IPS-18a (cell line): ENCODE results near the gene ZNF606.

Experiments
- H3K27ac ChIP-seq: one replicate; pipeline ENCODE4 v1.5.1; 2013; ENCODE audit warnings: low read length
- H3K27me3 ChIP-seq: one replicate; pipeline ENCODE4 v1.6.1; 2013; ENCODE audit warnings: mild to moderate bottlenecking, low read length; ENCODE audit not compliant: control insufficient read depth, insufficient read depth
- H3K36me3 ChIP-seq: one replicate; pipeline ENCODE4 v1.6.1; 2013; ENCODE audit warnings: low read depth, low read length; ENCODE audit not compliant: control insufficient read depth
- H3K4me1 ChIP-seq: one replicate; pipeline ENCODE4 v1.6.1; 2013; ENCODE audit warnings: low read depth, low read length; ENCODE audit not compliant: control insufficient read depth
- H3K4me3 ChIP-seq: one replicate; pipeline ENCODE4 v1.5.1; 2013; ENCODE audit warnings: low read length
- H3K9ac ChIP-seq: one replicate; pipeline ENCODE4 v1.6.1; 2013; ENCODE audit warnings: mild to moderate bottlenecking, low read length, moderate library complexity
- H3K9me3 ChIP-seq: one replicate; pipeline ENCODE4 v1.6.1; 2013; ENCODE audit warnings: low read depth, low read length; ENCODE audit not compliant: control insufficient read depth

Gene ZNF606

DNA sequence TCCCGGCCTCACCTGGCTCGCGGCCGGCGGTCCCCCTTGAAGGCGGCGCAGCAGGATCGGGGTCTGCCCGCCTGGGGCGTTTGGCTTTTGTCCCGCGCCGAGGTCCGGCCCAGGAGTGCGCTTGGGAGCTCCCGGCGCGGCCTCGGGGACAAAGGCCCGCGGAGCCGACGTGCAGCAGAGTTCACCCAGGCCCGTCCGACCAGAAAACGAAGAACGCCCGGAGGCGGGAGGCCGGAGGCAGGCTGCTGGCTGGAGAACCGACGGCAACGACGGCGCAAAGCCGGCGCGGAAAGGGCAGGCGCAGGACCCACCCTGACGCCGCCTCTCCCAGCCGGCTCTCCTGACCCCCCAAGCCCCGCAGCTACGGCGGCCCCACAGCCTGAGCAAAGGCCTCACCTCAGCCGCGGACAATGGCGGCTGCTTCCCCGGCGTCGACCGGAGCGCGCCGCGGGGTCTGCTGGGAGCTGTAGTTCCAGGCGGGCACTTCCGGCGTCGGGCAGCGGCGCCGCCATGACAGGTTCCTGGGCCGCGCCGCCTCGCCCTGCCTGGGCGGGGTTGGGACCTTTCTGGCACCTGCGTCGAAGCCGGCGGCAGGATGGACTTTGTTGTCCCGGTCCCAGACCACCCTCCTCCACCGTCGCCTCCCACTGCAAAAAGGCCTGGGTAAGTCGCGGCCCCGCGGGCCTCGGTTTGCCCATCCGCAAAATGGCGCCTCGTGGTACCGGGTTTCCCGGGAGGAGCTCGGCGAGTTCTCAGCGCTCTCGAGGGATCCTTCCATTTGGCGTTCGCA is at the start of gene ZNF606:
Gene ZNF606 (minus strand): TSS at position 437 of the 790 bp plus-strand sequence. CDS start 1,501 bp downstream, outside the sequence.
- peaks cover 8% of the 10 kb centered on the region for H3K4me1 ChIP-seq
- H3K9me3 ChIP-seq = peaks cover 3% of the 10 kb centered on the region
- peaks cover 51% of the 10 kb centered on the region for H3K36me3 ChIP-seq
- H3K27ac ChIP-seq = peak within 1 kb of the TSS; percentile 77
- no peaks in the 10 kb centered on the region for H3K27me3 ChIP-seq
- peak within 1 kb of the TSS; percentile 81 for H3K4me3 ChIP-seq
- H3K9ac ChIP-seq = peak within 1 kb of the TSS; percentile 84

GRCh38 chr19:58052256-58052655 is 49.6 kb upstream of the ZNF606 start:
- H3K4me3 ChIP-seq = no peak overlapping the region
- peaks cover 15% of the 10 kb centered on the region for H3K9me3 ChIP-seq
- no peak overlapping the region for H3K9ac ChIP-seq
- no peak overlapping the region for H3K27ac ChIP-seq
- H3K4me1 ChIP-seq = peaks cover 4% of the 10 kb centered on the region
- H3K27me3 ChIP-seq = no peaks in the 10 kb centered on the region
- no peaks in the 10 kb centered on the region for H3K36me3 ChIP-seq

GRCh38 chr19:58047672-58048071 is 45.1 kb upstream of the ZNF606 start:
- no peaks in the 10 kb centered on the region for H3K36me3 ChIP-seq
- H3K4me3 ChIP-seq = no peak overlapping the region
- peaks cover 2% of the 10 kb centered on the region for H3K27me3 ChIP-seq
- H3K27ac ChIP-seq = no peak overlapping the region
- H3K4me1 ChIP-seq = no peaks in the 10 kb centered on the region
- H3K9me3 ChIP-seq = peaks cover 15% of the 10 kb centered on the region
- H3K9ac ChIP-seq = no peak overlapping the region

DNA sequence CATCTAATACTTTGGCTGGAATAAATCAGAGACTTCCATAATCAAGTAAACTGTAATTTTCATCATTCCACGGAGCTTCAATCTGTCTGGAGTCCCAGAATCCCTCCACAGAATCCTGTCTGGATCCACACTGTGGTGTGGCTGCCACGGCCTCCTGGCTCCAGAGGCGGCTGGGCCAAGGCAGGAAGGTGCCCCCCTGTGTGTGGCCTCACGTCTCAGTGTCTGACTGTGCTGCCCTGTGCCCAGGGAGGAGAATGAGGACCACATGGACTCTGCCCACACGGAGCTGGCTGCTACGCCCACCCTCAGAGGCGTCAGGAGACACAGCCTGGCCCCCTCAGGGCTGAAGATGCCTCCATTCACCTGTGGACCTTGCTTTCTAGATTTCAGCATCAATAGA is 44.2 kb upstream of the ZNF606 start:
- no peaks in the 10 kb centered on the region for H3K36me3 ChIP-seq
- no peaks in the 10 kb centered on the region for H3K4me1 ChIP-seq
- H3K27me3 ChIP-seq = peaks cover 6% of the 10 kb centered on the region
- H3K4me3 ChIP-seq = no peak overlapping the region
- H3K9me3 ChIP-seq = peaks cover 14% of the 10 kb centered on the region
- H3K27ac ChIP-seq = no peak overlapping the region
- H3K9ac ChIP-seq = no peak overlapping the region

GRCh38 chr19:58045411-58046050 is 42.9 kb upstream of the ZNF606 start:
- Histone ChIP-seq H3K36me3 (no peaks in the 10 kb centered on the region), H3K9me3 (peaks cover 6% of the 10 kb centered on the region), H3K9ac (no peak overlapping the region), H3K27me3 (peaks cover 6% of the 10 kb centered on the region), H3K27ac (no peak overlapping the region), H3K4me3 (no peak overlapping the region), H3K4me1 (no peaks in the 10 kb centered on the region)

DNA sequence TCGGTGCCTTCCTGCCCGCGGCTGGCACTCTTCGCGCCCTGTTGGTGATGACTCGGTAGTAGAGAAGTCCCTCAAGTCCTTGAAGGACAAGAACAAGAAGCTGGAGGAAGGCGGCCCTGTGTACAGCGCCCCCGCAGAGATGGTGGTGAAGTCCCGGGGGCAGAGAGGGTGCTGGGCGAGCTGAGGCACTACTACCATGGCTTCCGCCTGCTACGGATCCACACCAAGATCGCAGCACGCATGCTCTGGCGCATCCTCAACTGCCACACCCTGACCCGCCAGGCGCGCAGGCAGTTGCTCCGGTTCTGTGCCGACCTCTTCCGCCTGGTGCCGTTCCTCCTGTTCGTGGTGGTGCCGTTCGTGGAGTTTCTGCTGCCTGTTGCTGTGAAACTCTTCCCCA is 42.3 kb upstream of the ZNF606 start:
- H3K9me3 ChIP-seq = peaks cover 6% of the 10 kb centered on the region

GRCh38 chr19:58044391-58044790 is 41.8 kb upstream of the ZNF606 start:
- H3K27ac ChIP-seq = no peak overlapping the region
- H3K27me3 ChIP-seq = peaks cover 6% of the 10 kb centered on the region
- no peaks in the 10 kb centered on the region for H3K4me1 ChIP-seq
- H3K4me3 ChIP-seq = no peak overlapping the region
- no peaks in the 10 kb centered on the region for H3K36me3 ChIP-seq
- no peak overlapping the region for H3K9ac ChIP-seq
- peaks cover 5% of the 10 kb centered on the region for H3K9me3 ChIP-seq

More for the DNA sequence above, 42.3 kb upstream of the ZNF606 start:
- Histone ChIP-seq H3K36me3 (no peaks in the 10 kb centered on the region), H3K9ac (no peak overlapping the region), H3K27ac (no peak overlapping the region), H3K4me1 (no peaks in the 10 kb centered on the region), H3K27me3 (peaks cover 6% of the 10 kb centered on the region), H3K4me3 (no peak overlapping the region)

DNA sequence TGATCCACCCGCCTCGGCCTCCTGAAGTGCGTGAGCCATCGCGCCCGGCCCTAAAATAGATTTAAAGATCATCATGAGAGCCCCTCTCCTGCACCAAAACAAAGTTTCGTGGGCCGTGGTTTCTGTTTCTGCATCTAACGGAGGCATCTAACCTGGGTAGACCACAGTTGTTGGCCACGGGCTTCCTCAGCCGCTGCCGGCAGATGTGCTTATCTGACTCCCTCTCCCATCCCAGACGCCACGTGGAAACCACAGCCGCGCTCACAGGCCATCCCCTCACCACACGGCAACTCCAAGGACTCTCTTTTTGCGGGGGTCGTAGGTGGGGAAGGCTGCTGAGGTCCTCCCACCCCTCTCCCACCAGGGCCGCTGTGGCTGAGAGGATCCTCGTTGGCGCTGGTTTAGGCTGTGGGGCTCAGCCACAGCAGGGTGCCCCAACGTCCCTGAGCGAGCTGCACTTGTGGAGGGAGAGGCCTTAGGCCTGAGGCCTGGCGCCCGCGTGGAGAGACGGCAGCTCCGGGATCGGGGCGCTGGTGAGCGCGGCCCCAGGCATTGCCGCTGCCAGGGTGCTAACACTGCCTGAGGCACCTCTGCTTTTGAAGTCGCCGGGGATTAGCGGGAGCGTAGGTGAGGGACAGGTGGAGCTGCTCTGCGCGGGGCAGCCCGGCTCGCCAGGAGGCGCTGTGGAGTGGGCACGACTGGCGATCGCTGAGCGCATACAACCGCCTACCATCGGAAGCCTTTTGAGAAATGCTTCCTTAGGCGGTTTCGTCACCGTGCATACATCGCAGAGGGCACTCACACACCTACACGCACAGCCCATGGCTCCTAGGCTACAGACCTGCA is 40.1 kb upstream of the ZNF606 start:
- Histone ChIP-seq H3K9ac (no peak overlapping the region), H3K4me1 (peaks cover 5% of the 10 kb centered on the region), H3K4me3 (no peak overlapping the region), H3K27me3 (peaks cover 6% of the 10 kb centered on the region), H3K36me3 (no peaks in the 10 kb centered on the region), H3K9me3 (no peaks in the 10 kb centered on the region), H3K27ac (no peak overlapping the region)

DNA sequence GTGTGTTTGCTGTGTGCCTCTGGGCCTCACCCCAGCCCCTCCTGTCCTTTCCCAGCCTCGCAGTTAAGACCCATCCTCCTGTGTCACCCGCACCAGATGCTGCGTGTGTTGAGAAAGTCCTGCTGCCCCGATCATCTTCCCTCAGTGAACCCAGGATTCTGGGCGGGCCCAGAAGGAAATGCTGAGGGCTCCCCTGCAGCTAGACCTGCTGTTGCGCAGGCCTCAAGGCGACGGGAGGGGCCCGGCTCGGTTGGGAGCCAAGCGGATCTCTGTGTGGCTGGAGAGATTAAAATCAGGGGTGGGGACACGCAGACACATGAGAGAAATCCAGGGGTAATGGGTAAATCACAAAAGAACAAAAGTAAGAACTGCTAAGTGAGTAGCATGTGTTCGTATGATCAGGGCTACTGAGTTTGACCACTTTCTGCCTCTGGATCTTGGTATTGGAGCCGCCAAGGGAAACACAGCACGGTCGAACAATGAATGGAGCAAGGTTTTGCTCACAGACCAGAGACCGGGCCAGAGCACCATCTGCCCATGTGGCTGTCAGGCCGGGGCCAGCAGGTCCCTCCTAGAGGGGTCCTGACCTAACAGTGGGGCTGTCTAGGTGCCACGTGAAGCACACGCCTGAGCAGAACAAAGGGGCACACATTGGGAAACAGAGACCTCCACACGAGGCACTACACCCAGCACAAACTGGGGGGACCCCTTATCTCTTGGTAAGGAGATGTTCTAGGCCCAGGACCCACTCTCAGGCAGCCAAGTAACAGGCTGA is 38.3 kb upstream of the ZNF606 start:
- Histone ChIP-seq H3K4me3 (no peak overlapping the region), H3K27ac (no peak overlapping the region), H3K9me3 (no peaks in the 10 kb centered on the region), H3K4me1 (peaks cover 5% of the 10 kb centered on the region), H3K36me3 (no peaks in the 10 kb centered on the region), H3K9ac (no peak overlapping the region), H3K27me3 (peaks cover 6% of the 10 kb centered on the region)

- peaks cover 6% of the 10 kb centered on the region for H3K27me3 ChIP-seq
- H3K4me1 ChIP-seq = peaks cover 5% of the 10 kb centered on the region
- no peaks in the 10 kb centered on the region for H3K36me3 ChIP-seq
- H3K9me3 ChIP-seq = no peaks in the 10 kb centered on the region
- peak overlapping the region; percentile 6 for H3K9ac ChIP-seq
- H3K27ac ChIP-seq = no peak overlapping the region
- no peak overlapping the region for H3K4me3 ChIP-seq
These were observed 36.1 kb upstream of the ZNF606 start for GRCh38 chr19:58038688-58039204.
